Natural killer cell (primary cell): ENCODE measurements around the gene EVC. TPM values are rescaled to one million over a fixed set of nuclear protein-coding genes. Genes with fewer than 3 reads are reported as not detected.

ENCODE experiments used
- ATAC-seq, 3 donors: fragments of 150-1000 bp in 2 of 3; fragments of 200-7000 bp in 1 of 3; cut with Tn5 transposase; 1 replicate in 1 of 3; 2 replicates in 2 of 3; pipeline ENCODE4 v1.10.0; 2021; ENCODE audit warnings: mild to moderate bottlenecking in 2 of 3, moderate library complexity in 2 of 3
- DNase-seq, 2 donors: peaks; one replicate each; pipeline versions ENCODE4 v3.0.0 to v3.0.0-alpha.2; 2013 to 2021; ENCODE audit warnings: mixed read lengths in 1 of 2
- H3K27ac ChIP-seq: one replicate; pipeline ENCODE4 v1.5.1; 2013; ENCODE audit warnings: mild to moderate bottlenecking, low read length
- H3K27me3 ChIP-seq: one replicate; pipeline ENCODE4 v1.6.1; 2013; ENCODE audit warnings: low read length; ENCODE audit not compliant: control insufficient read depth, insufficient read depth
- H3K36me3 ChIP-seq: one replicate; pipeline ENCODE4 v1.6.1; 2013; ENCODE audit warnings: low read length; ENCODE audit not compliant: control insufficient read depth, insufficient read depth
- H3K4me1 ChIP-seq: one replicate; pipeline ENCODE4 v1.6.1; 2013; ENCODE audit warnings: low read length; ENCODE audit not compliant: control insufficient read depth, insufficient read depth
- H3K4me3 ChIP-seq: one replicate; pipeline ENCODE4 v1.5.1; 2013; ENCODE audit warnings: low read length
- H3K9me3 ChIP-seq: one replicate; pipeline ENCODE4 v1.6.1; 2013; ENCODE audit warnings: low read length; ENCODE audit not compliant: control insufficient read depth, insufficient read depth
- H3K27ac Mint-ChIP-seq, 2 donors: one replicate each; pipeline ENCODE4 v1.8.0; 2022; ENCODE audit warnings: mild to moderate bottlenecking in 2 of 2, mixed read lengths in 2 of 2, moderate library complexity in 1 of 2
- H3K27me3 Mint-ChIP-seq, 2 donors: one replicate each; pipeline ENCODE4 v1.8.0; 2022; ENCODE audit warnings: low read depth in 2 of 2, mixed read lengths in 2 of 2
- H3K36me3 Mint-ChIP-seq: one replicate; pipeline ENCODE4 v1.8.0; 2022; ENCODE audit warnings: mixed read lengths
- H3K4me1 Mint-ChIP-seq, 2 donors: one replicate each; pipeline ENCODE4 v1.8.0; 2022; ENCODE audit warnings: mixed read lengths in 2 of 2
- H3K4me3 Mint-ChIP-seq: one replicate; pipeline ENCODE4 v1.8.0; 2022; ENCODE audit warnings: mild to moderate bottlenecking, moderate library complexity, mixed read lengths
- H3K9me3 Mint-ChIP-seq, 2 donors: one replicate each; pipeline ENCODE4 v1.8.0; 2022; ENCODE audit warnings: mixed read lengths in 2 of 2
- CTCF ChIP-seq: fragments of 200-600 bp; IDR thresholded peaks from one replicate; pipeline ENCODE4 v1.8.0; 2022; ENCODE audit warnings: antibody characterized with exemption
- WGBS: methylation state at CpG from one replicate; pipeline ENCODE4 v1.1.7; 2013; ENCODE audit warnings: missing lambda C conversion rate; ENCODE audit not compliant: insufficient coverage; 5-methylcytosine and 5-hydroxymethylcytosine counted together
- intact Hi-C: fragments of 100-400 bp; cut with micrococcal nuclease; formaldehyde crosslinking; loops from one replicate; pipeline ENCODE4 v1.14.2; 2022
- total RNA-seq, 4 donors: library from RNA; stranded (reverse); fragments of 120-200 nt in 1 of 4; gene quantifications; one replicate each; pipeline versions ENCODE4 v1.2.3 to v1.2.4, GENCODE V29; 2013 to 2022

EVC gene
- total RNA-seq, 3 donors from 2014 or later (not counting 1 experiment from before 2014, with no cell fraction given): 0.18 to 2.9 (median 0.42) TPM

- TF ChIP-seq CTCF: no peak
- H3K27me3 ChIP-seq: no peaks in the 10 kb centered on the region
- Mint-ChIP-seq H3K27ac (no peak overlapping the region), H3K36me3 (no peaks in the 10 kb centered on the region), H3K4me1 (no peaks in the 10 kb centered on the region), H3K27me3 (peaks cover 0 to 4% of the 10 kb centered on the region in 2 donors), H3K4me3 (no peak overlapping the region), H3K9me3 (no peaks in the 10 kb centered on the region)
- no peaks in the 10 kb centered on the region for H3K36me3 ChIP-seq
- H3K27ac ChIP-seq: no peak overlapping the region
- H3K4me3 ChIP-seq: no peak overlapping the region
- no peaks in the 10 kb centered on the region for H3K9me3 ChIP-seq
- intact Hi-C loops: no loop called here
- ATAC-seq (no peak), DNase-seq (no peak)
- WGBS: 80% methylated on average over 2 of the region's 2 CpGs
- no peaks in the 10 kb centered on the region for H3K4me1 ChIP-seq
Observed at GRCh38 chr4:5857199-5857598, 146.2 kb downstream of the EVC start.

- H3K4me3 ChIP-seq: no peak overlapping the region
- Mint-ChIP-seq H3K4me3 (no peak overlapping the region), H3K27me3 (peaks cover 0 to 4% of the 10 kb centered on the region in 2 donors), H3K27ac (no peak overlapping the region), H3K9me3 (no peaks in the 10 kb centered on the region), H3K36me3 (no peaks in the 10 kb centered on the region), H3K4me1 (no peaks in the 10 kb centered on the region)
- H3K27me3 ChIP-seq: no peaks in the 10 kb centered on the region
- no peaks in the 10 kb centered on the region for H3K4me1 ChIP-seq
- DNase-seq: no peak
- 84% methylated on average over 16 of the region's 16 CpGs for WGBS
- no peak overlapping the region for H3K27ac ChIP-seq
- H3K9me3 ChIP-seq: no peaks in the 10 kb centered on the region
- no peaks in the 10 kb centered on the region for H3K36me3 ChIP-seq
- no peak for TF ChIP-seq CTCF
- no peak for ATAC-seq
- intact Hi-C loops: no loop called here
Observed at GRCh38 chr4:5858020-5858769, 147.2 kb downstream of the EVC start.

GRCh38 chr4:5863461-5864113 is 152.6 kb downstream of the EVC start:
- H3K9me3 ChIP-seq: no peaks in the 10 kb centered on the region
- no peaks in the 10 kb centered on the region for H3K36me3 ChIP-seq
- Mint-ChIP-seq H3K9me3 (no peaks in the 10 kb centered on the region), H3K27me3 (peaks cover 2 to 10% of the 10 kb centered on the region in 2 donors), H3K27ac (no peak overlapping the region), H3K4me3 (no peak overlapping the region), H3K36me3 (no peaks in the 10 kb centered on the region), H3K4me1 (peaks cover 14% of the 10 kb centered on the region in 2 donors)
- WGBS: 42% methylated on average over 14 of the region's 15 CpGs
- DNase-seq (no peak), ATAC-seq (no peak)
- no peak overlapping the region for H3K4me3 ChIP-seq
- no peak overlapping the region for H3K27ac ChIP-seq
- no peaks in the 10 kb centered on the region for H3K27me3 ChIP-seq
- no peak for TF ChIP-seq CTCF
- intact Hi-C loops: no loop called here
- peaks cover 8% of the 10 kb centered on the region for H3K4me1 ChIP-seq

Other genes with a start within 250 kb of the EVC start
- gene EVC2, start 2.6 kb upstream of the EVC start, total RNA-seq: 1 to 10 TPM in 2 of 3 donors, under 1 TPM in 1; 0.20 to 2.6 (median 1.5) TPM
- not detected for gene CRMP1, start 181.9 kb downstream of the EVC start, total RNA-seq